Spleen (tissue), 11 donors: ENCODE measurements around the gene KDM4B. TPM values are rescaled to one million over a fixed set of nuclear protein-coding genes. Genes with fewer than 3 reads are reported as not detected.
A peak's percentile ranks its signal among the peaks of the same experiment; 100 is the strongest.

Source experiments
- DNase-seq: peaks from one replicate; pipeline ENCODE4 v3.0.0-alpha.2; 2020
- H3K27ac ChIP-seq, 8 donors: fragments of 200-600 bp; sonication (generic) in 7 of 8; 1 replicate in 4 of 8; 2 replicates in 4 of 8; pipeline versions ENCODE4 v1.5.0 to v1.8.0; 2016 to 2021; ENCODE audit warnings: inconsistent platforms in 4 of 8, mild to moderate bottlenecking in 4 of 8, moderate library complexity in 1 of 8
- H3K27me3 ChIP-seq, 7 donors: fragments of 200-600 bp; sonication (generic) in 6 of 7; replicated peaks in 1 of 7; 1 replicate in 4 of 7; 2 replicates in 3 of 7; pipeline versions ENCODE4 v1.5.0 to v1.8.0; 2016 to 2021; ENCODE audit warnings: inconsistent platforms in 3 of 7, mild to moderate bottlenecking in 1 of 7
- H3K36me3 ChIP-seq, 6 donors: fragments of 200-600 bp; sonication (generic) in 5 of 6; 1 replicate in 4 of 6; 2 replicates in 2 of 6; pipeline versions ENCODE4 v1.5.0 to v1.8.0; 2016 to 2021; ENCODE audit warnings: inconsistent platforms in 2 of 6
- H3K4me1 ChIP-seq, 6 donors: fragments of 200-600 bp; sonication (generic) in 5 of 6; 1 replicate in 3 of 6; 2 replicates in 3 of 6; pipeline versions ENCODE4 v1.5.0 to v1.8.0; 2016 to 2021; ENCODE audit warnings: inconsistent platforms in 3 of 6
- H3K4me3 ChIP-seq, 8 donors: fragments of 200-600 bp; sonication (generic) in 7 of 8; 1 replicate in 4 of 8; 2 replicates in 4 of 8; pipeline versions ENCODE4 v1.5.0 to v1.8.0; 2016 to 2021; ENCODE audit warnings: inconsistent platforms in 4 of 8, mild to moderate bottlenecking in 4 of 8, moderate library complexity in 2 of 8
- H3K9me3 ChIP-seq, 8 donors: fragments of 200-600 bp; sonication (generic) in 7 of 8; 1 replicate in 4 of 8; 2 replicates in 4 of 8; pipeline versions ENCODE4 v1.5.0 to v1.8.0; 2016 to 2021; ENCODE audit warnings: inconsistent platforms in 4 of 8
- POLR2A ChIP-seq, 3 donors: fragments of 450-650 bp; IDR thresholded peaks; one replicate each; pipeline ENCODE4 v1.5.1; 2017; ENCODE audit warnings: antibody characterized with exemption in 3 of 3, mild to moderate bottlenecking in 1 of 3
- POLR2AphosphoS5 ChIP-seq, 3 donors: sonication (generic); formaldehyde crosslinking; IDR thresholded peaks; one replicate each; pipeline ENCODE4 v1.5.1; 2017; ENCODE audit warnings: antibody characterized with exemption in 3 of 3
- WGBS, 5 donors: extraction: QIAGEN DNeasy Blood & Tissue Kit in 3 of 5; methylation state at CpG; one replicate each; pipeline versions ENCODE4 v1.1.5 to v1.1.7; 2013 to 2018; 5-methylcytosine and 5-hydroxymethylcytosine counted together
- intact Hi-C: fragments of 100-400 bp; cut with DNase I; formaldehyde crosslinking; loops from one replicate; pipeline ENCODE4 v1.15.0; 2023; ENCODE audit warnings: low total_unique reads
- polyA plus RNA-seq, 3 donors: library from polyadenylated mRNA; stranded (reverse); fragments of 200-250 nt; gene quantifications; one replicate each; pipeline ENCODE4 v1.2.1, GENCODE V29; 2013
- total RNA-seq, 7 donors: library from RNA; depleted of rRNA in 3 of 7; stranded (reverse); fragments of >200 nt in 3 of 7; fragmentation: NEBNext Ultra II Directional in 4 of 7; extraction: Animal tissue kit (Norgen Biotek cat#: 25700) in 4 of 7; gene quantifications; one replicate each; pipeline versions ENCODE4 v1.1.0 to v1.2.1, GENCODE V29; 2016 to 2021
- TF ChIP-seq, protein P1 (sequence below), 11 experiments: fragments of 200-600 bp in 7 of 11; fragments of 450-650 bp in 4 of 11; sonication (generic) in 4 of 11; IDR thresholded peaks in 8 of 11; conservative IDR thresholded peaks in 3 of 11; 1 replicate in 7 of 11; 2 replicates in 4 of 11; pipeline versions ENCODE4 v1.4.0 to v1.8.0; 2016 to 2021; ENCODE audit warnings: antibody characterized with exemption in 11 of 11, inconsistent platforms in 4 of 11, mild to moderate bottlenecking in 1 of 11
- donor health status: healthy with polysubstance abuse.
- donor health status: DM: no; HTN: no; CAD: no; lungs with moderate emphysema.
- donor health status: DM: no; HTN: no; CAD: no.
- donor health status: Bipolar disorder and iron deficiency.
- donor health status: healthy.
- donor health status: DM: no; HTN: no; CAD: no.
- donor health status: DM: yes; HTN: yes; CAD: no.

The KDM4B gene
- total and polyA plus RNA-seq, 10 donors: 18.3 to 80.5 (median 52.4) TPM

DNA sequence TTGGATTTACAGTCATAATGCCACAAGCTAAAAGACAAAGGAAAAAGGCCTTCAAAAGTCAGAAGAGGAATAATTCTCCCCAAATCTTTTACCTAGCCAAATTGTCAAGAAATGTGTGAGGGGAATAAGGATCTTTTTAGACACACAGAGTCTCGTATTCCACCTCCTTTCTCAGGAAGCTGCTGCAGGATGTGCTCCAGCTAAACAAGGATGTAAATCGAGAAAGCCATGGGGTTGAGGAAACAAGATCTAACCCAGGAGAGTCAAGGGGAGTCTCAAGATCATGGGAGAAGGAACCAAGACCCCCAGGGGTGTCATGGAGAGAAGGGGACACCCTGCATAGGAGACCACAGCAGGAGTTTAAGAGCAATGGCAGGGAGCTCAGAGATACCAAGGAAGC, 147.4 kb downstream of the KDM4B start:
- intact Hi-C loops: no loop called here
- Histone ChIP-seq H3K27me3 (no peaks in the 10 kb centered on the region), H3K27ac (no peak overlapping the region), H3K36me3 (peaks cover 0 to 99% (median 46%) of the 10 kb centered on the region in 6 donors), H3K9me3 (peaks cover 0 to 13% (median 0%) of the 10 kb centered on the region in 8 donors), H3K4me1 (peaks cover 0 to 11% (median under 1%) of the 10 kb centered on the region in 6 donors), H3K4me3 (no peak overlapping the region)
- 90 to 93% (median 92%) methylated on average over 2 of the region's 2 CpGs for WGBS, 5 donors
- no peak for DNase-seq
- TF ChIP-seq, protein P1, sequence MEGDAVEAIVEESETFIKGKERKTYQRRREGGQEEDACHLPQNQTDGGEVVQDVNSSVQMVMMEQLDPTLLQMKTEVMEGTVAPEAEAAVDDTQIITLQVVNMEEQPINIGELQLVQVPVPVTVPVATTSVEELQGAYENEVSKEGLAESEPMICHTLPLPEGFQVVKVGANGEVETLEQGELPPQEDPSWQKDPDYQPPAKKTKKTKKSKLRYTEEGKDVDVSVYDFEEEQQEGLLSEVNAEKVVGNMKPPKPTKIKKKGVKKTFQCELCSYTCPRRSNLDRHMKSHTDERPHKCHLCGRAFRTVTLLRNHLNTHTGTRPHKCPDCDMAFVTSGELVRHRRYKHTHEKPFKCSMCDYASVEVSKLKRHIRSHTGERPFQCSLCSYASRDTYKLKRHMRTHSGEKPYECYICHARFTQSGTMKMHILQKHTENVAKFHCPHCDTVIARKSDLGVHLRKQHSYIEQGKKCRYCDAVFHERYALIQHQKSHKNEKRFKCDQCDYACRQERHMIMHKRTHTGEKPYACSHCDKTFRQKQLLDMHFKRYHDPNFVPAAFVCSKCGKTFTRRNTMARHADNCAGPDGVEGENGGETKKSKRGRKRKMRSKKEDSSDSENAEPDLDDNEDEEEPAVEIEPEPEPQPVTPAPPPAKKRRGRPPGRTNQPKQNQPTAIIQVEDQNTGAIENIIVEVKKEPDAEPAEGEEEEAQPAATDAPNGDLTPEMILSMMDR (IDR thresholded peaks at IDR 0.05 in 8 of 11, conservative IDR thresholded peaks at IDR 0.05 in 3 of 11): no peak
- TF ChIP-seq POLR2AphosphoS5 (IDR thresholded peaks at IDR 0.05) (no peak), POLR2A (IDR thresholded peaks at IDR 0.05) (no peak)

DNA sequence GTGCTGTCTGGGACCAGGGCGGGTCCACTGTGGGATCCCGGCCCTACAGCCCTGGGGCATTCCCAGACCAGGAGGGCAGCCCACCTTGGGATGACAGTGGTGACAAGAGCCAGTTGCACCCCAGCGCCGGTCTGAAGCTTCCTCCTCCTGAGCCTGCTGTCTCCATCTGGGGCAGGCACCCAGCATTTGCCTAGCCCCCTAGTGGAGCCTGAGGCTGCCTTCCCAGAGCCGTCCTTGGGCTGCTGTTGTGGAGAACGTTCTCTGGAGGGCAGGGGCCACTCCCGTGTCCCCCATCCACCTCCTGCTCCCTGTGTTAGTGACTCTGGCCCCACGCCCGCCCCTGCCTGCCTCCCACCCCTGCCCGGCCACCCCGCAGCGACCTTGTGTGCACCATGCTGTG, 148.5 kb downstream of the KDM4B start:
- intact Hi-C loops: no loop called here
- Histone ChIP-seq H3K4me1 (peaks cover 0 to 23% (median 8%) of the 10 kb centered on the region in 6 donors), H3K27me3 (no peaks in the 10 kb centered on the region), H3K4me3 (no peak overlapping the region), H3K36me3 (peaks cover 0 to 99% (median 37%) of the 10 kb centered on the region in 6 donors), H3K9me3 (peaks cover 0 to 13% (median 0%) of the 10 kb centered on the region in 8 donors), H3K27ac (no peak overlapping the region)
- TF ChIP-seq POLR2AphosphoS5 (IDR thresholded peaks at IDR 0.05) (no peak), POLR2A (IDR thresholded peaks at IDR 0.05) (no peak)
- TF ChIP-seq, protein P1 (IDR thresholded peaks at IDR 0.05 in 8 of 11, conservative IDR thresholded peaks at IDR 0.05 in 3 of 11): no peak
- no peak for DNase-seq
- WGBS, 5 donors: 90 to 96% (median 92%) methylated on average over 10 to 12 of the region's 12 CpGs

DNA sequence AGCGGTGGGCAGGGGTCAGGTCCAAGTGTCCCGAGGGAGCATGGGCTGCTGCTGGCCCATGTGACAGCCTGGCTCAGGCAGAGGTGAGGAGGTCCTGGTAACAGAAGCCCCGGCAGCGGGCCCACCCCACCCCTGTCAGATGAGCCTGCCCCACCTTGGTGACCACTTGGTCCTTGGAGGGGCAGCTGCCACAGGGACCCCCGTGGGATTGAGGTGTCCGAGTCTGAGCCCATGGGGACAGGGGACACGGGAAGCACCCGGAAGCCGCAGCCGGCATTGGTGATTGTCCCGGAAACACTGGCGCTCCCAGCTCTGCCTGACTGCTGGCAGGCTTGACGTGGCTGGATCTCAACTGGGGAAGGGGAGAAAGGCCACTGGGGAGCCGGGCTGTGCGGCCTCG, 149.1 kb downstream of the KDM4B start:
- Histone ChIP-seq H3K9me3 (peaks cover 0 to 13% (median 0%) of the 10 kb centered on the region in 8 donors), H3K36me3 (peaks cover 0 to 99% (median 39%) of the 10 kb centered on the region in 6 donors), H3K4me3 (no peak overlapping the region), H3K4me1 (peaks cover 0 to 23% (median 8%) of the 10 kb centered on the region in 6 donors), H3K27ac (no peak overlapping the region), H3K27me3 (no peaks in the 10 kb centered on the region)
- no peak for DNase-seq
- TF ChIP-seq POLR2AphosphoS5 (IDR thresholded peaks at IDR 0.05): peak in 1 of 3 donors; percentile 8
- TF ChIP-seq, protein P1 (IDR thresholded peaks at IDR 0.05 in 8 of 11, conservative IDR thresholded peaks at IDR 0.05 in 3 of 11): no peak
- intact Hi-C loops: no loop called here
- 73 to 100% (median 93%) methylated on average over 1 to 16 of the region's 16 CpGs for WGBS, 5 donors

DNA sequence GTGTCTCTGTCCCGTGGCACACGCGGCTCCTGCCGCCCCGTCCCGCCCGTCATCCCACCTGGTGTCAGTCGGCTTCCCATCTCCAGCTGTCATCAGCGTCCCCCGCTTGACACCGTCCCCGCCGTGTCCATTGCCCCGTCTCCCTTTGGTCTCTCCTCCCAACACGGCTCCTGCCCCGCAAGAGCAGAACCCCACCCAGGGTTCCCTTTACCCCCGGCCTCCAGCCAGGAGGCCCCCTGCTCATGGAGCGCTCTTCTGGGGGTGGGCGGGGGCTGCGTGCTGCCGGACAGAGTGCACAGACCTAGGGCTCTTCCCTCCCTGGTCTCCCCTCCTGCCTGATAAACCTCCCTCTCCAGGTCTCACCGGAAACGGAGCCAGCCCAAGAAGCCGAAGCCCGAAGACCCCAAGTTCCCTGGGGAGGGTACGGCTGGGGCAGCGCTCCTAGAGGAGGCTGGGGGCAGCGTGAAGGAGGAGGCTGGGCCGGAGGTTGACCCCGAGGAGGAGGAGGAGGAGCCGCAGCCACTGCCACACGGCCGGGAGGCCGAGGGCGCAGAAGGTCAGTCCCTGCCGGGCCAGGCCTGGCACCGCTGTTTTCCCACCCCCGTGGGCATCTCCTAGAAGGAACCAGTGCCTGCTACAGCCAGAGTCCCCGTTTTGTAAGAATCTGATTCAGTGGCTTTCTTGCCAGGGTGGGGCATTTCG, 150.5 kb downstream of the KDM4B start:
- Histone ChIP-seq H3K27me3 (no peaks in the 10 kb centered on the region), H3K4me1 (peaks cover 0 to 30% (median 9%) of the 10 kb centered on the region in 6 donors), H3K36me3 (peaks cover 0 to 99% (median 32%) of the 10 kb centered on the region in 6 donors), H3K27ac (no peak overlapping the region), H3K9me3 (peaks cover 0 to 13% (median 0%) of the 10 kb centered on the region in 8 donors), H3K4me3 (no peak overlapping the region)
- DNase-seq: no peak
- 92 to 95% (median 94%) methylated on average over 33 to 40 of the region's 40 CpGs for WGBS, 5 donors
- TF ChIP-seq POLR2A (IDR thresholded peaks at IDR 0.05) (no peak), POLR2AphosphoS5 (IDR thresholded peaks at IDR 0.05) (no peak)
- TF ChIP-seq, protein P1 (IDR thresholded peaks at IDR 0.05 in 8 of 11, conservative IDR thresholded peaks at IDR 0.05 in 3 of 11): no peak
- intact Hi-C loops: no loop called here
